ENCODE measurements around the gene LRBA.
"Not testable (repeated sequence)": the region's sequence is repeated elsewhere in the genome, so short reads cannot be mapped to it uniquely, and the experiment has no call there.

LRBA gene

DNA sequence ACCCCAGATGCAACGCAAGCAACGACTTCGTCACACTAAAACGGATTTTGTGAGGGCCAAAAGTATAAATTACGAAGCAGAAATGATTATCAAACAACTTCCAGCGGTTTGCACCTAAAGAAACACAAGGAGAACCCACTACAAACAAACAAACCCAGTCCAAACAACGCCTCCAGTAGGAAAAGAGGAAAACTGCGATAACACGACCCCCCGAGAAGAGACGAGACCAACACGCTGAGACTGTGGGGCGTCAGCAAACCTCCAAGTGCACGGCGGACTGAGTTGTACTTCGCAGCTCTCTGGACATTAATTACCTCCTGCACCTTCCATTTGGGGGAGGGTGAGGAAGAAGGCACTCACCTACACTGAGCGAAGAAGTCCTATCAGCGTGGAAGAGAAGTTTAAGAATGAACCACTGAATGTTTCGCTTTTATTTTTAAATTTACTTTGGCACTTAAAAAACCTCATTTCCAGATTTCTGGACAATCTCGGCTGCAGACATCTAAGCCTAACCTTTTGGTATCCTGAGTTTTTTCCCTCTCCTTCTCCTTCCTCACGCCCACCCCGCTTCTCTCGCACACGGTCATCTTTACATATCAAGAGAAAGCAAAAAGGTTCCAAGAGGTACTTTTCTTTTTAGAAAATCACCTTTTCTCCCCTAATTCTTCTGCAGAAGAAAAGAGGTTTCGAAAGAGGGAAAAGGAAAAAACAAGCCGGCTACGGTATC lies 432.8 kb downstream of the LRBA start, which contains the start of gene MAB21L2:
Gene MAB21L2 (plus strand): TSS at position 6 of the 727 bp plus-strand sequence. CDS start 879 bp downstream, outside the sequence.
- DNase-seq: no peak

DNA sequence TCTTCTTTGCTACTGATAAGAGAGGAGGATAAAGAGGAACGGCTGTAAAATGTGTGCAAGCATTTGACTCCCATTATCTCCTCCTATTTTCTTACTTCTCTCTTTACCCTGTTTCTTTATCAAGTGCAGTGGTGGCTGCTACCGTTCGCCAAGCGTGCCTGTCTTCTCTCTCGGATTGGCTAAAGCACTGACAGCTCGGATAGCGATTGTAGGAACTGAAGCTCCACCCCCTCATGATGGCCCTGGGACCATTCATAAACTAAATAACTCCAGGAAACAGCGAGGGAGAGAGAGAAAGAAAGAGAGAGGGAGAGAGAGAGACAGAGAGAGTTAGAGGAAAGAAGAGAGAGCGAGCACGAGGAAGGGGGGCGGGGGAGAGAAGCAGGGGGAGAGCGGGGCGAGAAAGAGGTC lies 433.4 kb downstream of the LRBA start:
- no peak for DNase-seq

- DNase-seq: no peak
These were observed 434.0 kb downstream of the LRBA start for GRCh38 chr4:150581056-150581605.

DNA sequence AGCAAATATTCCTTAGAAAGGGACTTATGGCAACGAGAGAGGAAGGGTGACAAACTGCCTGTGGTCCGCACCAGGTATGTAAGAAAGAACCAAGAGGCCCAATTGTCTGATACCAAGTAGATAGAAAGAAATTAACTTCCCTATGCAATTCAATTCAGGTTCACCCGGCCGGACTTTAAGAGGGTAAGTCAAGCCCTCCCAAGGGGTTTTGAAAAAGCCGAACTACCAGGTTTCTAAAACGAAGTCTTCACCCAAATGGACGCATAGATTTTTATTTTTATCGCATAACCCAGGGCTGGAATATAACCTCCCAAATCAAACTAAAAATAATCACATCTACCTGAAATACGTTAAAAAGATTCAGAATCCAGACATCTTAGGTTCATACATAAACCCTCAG lies 434.8 kb downstream of the LRBA start:
- DNase-seq: no peak

GRCh38 chr4:150579551-150580234 lies 435.4 kb downstream of the LRBA start:
- no peak for DNase-seq

DNA sequence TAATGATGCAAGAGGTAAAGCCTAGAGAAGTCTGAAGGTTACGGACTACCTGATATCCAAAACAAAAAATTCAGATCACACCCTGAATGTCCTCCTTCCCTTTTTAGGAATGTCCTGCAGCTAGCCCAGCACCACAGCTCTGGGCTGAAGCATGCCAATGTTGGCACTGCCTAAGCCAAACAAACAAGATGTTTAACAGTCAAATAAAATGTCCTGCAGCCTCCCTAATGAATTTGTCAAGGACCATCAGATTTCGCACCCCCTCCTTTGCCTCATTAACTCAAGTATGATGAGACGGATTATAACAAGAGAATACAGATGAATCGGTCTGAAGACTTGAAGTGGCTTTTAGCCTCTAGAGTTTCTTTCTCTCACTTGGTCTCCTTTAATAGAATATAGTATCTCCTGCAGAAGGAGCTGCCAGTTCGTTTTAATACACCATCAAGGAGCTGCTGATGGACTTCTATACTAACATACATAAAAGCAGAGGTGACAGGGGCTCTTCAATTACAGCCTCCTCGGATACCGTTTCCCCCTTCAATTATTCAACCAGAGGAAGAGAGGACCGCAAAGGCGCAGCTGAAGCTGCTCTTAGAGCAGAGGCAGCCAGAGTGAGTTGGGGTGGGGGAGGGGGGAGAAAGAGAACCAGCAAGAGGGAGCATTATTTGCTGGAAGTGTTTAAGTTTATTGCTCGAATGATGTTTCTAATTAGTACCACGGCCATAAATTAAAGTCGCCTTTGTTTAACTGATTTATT lies 436.2 kb downstream of the LRBA start:
- DNase-seq: no peak

- no peak for DNase-seq
These were observed 437.3 kb downstream of the LRBA start for GRCh38 chr4:150577796-150578195.

- DNase-seq: no peak
These were observed 440.4 kb downstream of the LRBA start for GRCh38 chr4:150574678-150575077.

- DNase-seq: no peak
These were observed 441.6 kb downstream of the LRBA start for GRCh38 chr4:150573534-150573933.

DNA sequence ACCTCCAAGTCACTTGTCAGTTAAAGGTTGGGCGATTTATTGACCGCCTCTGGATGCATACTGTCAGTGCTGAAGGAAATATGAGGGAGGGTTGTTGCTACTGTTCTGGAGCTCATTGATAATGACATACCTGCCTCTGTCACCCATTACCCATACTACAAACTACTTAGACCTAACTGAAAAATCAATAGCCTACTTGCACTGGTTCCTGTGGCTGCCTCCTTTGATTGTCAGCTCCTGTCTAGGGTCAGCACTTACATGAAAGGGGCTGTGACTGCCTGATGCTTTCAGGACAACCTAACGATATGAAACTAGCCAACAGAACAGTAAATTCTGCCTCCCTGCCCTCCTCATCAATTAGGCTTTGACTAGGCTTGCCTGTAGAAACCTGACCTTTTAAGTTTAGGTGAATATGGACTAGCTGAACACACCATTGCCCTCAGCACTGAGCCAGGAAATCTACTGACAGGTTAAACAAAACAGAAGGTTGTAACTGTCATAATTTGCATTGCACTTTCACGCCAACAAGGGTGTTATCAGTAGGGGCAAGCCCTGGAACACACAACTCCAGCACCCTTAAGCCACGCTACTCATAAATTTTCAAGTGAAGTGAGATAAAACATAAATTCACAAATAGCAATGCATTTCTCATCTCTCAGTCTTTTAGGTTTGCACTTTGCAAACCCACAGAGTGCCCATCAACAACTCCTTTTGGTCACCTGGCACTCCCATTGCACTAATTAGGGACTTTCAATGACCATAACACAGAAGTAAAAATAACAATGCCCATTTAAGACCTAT lies 442.2 kb downstream of the LRBA start:
- no peak for DNase-seq

DNA sequence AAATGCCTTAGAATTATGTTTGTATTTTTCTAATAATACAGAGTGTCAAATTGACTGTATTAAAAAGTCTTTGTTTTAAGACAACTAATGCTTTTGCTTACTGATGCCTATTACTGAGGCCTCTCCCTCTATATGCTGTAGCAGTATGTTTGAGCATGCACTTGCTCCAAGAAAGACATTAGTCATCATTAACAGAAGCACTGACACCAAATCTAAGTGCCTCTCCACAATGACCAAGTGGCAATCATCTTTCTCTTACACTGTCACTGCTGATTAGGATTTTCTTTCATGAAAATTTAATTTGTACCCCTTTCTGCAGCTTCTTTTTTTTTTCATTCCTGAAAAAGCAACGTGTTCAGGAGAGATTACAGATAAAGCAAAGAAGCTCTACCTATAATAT lies 444.2 kb downstream of the LRBA start:
- no peak for DNase-seq

GRCh38 chr4:150569998-150570535 lies 445.0 kb downstream of the LRBA start:
- DNase-seq: no peak

DNA sequence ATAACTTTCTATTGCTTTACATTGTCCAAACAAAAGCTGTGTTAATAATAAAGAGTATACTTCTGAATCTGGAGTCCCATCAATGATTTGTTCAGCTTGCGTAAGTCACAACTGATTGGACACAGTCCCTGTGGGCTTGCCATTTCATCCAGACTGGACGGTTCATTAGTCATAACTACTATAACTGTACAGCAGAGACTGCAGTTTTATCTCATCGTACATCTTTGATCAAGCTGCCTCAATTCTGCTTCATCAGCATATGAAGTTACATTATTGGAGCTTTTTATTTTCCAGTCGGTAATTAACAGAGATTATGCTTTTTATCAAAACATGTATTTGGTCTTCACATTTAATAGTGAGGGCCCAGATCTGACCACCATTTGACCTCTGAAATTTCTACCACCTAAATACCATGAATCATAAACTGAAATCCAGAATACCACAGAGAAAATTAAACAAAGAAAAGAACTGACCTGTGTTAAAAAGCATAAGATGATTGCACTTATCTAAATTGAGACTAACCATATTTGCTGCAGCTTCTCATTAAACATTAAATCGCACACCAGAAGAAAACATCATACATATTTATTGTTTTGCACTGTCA lies 445.6 kb downstream of the LRBA start:
- no peak for DNase-seq

DNA sequence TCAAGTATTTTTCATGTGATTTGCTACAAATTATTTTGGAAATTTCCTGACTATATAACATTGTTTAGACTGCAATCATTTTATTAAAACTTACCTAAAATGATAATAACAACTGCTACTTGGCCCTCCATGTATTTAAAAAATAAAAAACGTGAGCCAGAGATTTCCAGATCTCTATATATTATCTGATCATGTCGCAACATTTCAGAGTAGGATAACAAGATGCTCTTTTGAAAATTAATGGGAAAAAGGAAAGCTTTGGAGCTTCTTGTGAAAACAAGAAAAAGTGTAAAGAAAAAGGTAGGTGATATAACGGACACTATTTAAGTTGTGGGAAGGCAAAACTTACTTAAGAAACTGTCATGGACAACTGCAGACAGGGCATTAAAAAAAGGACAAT lies 448.0 kb downstream of the LRBA start:
- no peak for DNase-seq

DNA sequence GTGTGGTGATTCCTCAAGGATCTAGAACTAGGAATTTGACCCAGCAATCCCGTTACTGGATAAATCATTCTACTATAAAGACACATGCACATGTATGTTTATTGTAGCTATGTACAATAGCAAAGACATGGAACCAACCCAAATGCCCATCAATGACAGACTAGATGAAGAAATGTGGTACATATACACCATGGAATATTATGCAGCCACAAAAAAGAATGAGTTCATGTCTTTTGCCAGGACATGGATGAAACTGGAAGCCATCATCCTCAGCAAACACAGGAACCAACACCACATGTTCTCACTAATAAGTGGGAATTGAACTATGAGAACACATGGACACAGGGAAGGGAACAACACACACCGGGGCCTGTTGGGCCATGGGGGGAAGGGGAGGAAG lies 450.1 kb downstream of the LRBA start:
- DNase-seq: not testable (repeated sequence)

DNA sequence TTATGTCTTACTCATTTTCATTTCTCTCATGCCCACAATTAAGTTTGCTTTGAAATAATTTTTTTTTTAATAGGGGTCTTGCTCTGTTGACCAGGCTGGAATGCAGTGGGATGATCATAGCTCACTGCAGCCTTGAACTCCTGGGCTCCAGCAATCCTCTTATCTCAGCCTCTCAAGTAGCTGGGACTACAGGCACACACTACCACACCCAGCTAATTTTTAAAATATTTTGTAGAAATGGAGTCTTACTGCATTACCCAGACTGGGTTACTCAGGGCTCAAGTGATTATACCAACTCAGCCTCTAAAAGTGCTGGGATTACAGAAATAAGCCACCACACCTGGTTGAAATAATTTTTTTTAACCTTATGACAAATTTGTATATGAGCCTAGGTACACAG lies 452.3 kb downstream of the LRBA start:
- DNase-seq: no peak

GRCh38 chr4:150562250-150562649 lies 452.8 kb downstream of the LRBA start:
- no peak for DNase-seq

- DNase-seq: no peak
These were observed 453.8 kb downstream of the LRBA start for GRCh38 chr4:150561143-150561737.

DNA sequence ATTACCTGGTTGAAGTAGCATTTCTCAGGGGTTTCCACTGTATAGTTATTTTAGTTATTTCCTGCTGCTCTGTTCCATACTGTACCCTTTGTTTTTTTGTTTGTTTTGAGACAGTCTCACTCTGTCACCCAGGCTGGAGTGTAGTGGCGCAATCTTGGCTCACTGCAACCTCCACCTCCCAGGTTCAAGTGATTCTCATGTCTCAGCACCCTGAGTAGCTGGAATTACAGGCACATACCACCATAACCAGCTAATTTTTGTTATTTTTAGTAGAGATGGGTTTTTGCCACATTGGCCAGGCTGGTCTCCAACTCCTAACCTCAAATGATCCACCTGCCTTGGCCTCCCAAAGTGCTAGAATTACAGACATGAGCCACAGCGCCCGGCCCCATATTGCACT lies 457.3 kb downstream of the LRBA start:
- not testable (repeated sequence) for DNase-seq

GRCh38 chr4:150547154-150547838 lies 467.8 kb downstream of the LRBA start:
- no peak for DNase-seq

DNA sequence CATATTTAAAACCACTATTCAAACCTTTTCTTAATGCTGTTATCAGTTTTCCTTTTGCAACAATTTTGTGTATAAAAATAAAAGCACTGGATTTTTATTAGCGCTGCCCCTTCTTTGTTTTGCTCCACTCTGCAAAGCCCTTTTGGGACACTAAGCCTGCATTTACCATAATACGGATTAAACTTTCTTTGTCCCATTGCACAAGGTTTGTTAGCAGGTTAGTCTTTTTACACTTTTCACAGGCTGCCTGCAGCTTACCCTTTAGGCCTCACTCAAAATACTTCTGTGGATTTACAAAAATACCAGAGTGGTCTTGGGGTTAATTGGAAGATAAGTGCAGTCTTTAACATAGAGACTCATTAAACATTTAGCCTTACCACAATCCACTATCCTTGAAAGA lies 468.8 kb downstream of the LRBA start:
- DNase-seq: no peak
